ENCODE data around the gene POLR2J2. TPM values are rescaled to one million over a fixed set of nuclear protein-coding genes. Genes with fewer than 3 reads are reported as not detected.
"Not testable (repeated sequence)": the region's sequence is repeated elsewhere in the genome, so short reads cannot be mapped to it uniquely, and the experiment has no call there.

The POLR2J2 gene
- polyA plus RNA-seq, 3 donors from 2014 or later = 0.95 to 9.8 (median 3.7) TPM

DNA sequence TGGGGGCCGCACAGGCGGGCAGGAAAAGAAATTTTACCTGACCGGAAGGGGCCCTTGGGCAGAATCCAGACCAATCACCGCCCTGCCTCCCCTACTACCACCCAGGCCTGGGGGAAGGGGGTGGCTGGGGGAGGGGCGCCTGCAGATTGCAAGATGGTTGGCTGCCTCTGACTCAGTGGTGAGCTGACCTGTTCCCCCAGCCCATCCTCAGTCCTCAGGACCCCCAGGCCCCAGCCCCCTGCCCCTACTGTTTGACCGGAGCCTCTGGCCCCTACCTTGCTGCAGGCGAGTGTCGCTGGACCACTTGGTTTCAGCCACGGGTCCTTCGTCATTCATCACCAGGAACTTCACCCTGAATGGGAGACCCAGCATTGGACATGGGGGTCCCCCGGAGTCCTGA is 32.6 kb downstream of the POLR2J2 start:
- H3K4me1 Mint-ChIP-seq; H3K27ac Mint-ChIP-seq; H3K4me3 Mint-ChIP-seq; H3K36me3 Mint-ChIP-seq; DNase-seq; H3K27me3 Mint-ChIP-seq (ENCODE audit: low read depth in 3 of 3); H3K9me3 Mint-ChIP-seq: not testable (repeated sequence)

DNA sequence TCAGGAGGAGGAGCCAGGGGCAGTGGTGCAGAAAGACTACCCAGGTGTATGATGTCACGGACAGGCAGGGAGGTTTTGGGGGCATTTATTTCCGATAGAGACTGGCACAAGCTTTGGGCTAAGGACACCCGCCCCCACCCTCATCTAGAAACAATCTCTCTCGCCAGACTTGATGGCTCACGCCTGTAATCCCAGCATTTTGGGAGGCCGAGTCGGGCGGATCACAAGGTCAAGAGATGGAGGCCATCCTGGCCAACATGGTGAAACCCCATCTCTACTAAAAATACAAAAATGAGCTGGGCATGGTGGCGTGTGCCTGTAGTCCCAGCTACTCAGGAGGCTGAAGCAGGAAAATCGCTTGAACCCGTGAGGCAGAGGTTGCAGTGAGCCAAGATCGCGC is 34.5 kb downstream of the POLR2J2 start:
- not testable (repeated sequence) for H3K27me3 Mint-ChIP-seq (ENCODE audit: low read depth in 3 of 3); H3K4me3 Mint-ChIP-seq; H3K36me3 Mint-ChIP-seq; H3K27ac Mint-ChIP-seq; DNase-seq; H3K4me1 Mint-ChIP-seq; H3K9me3 Mint-ChIP-seq

DNA sequence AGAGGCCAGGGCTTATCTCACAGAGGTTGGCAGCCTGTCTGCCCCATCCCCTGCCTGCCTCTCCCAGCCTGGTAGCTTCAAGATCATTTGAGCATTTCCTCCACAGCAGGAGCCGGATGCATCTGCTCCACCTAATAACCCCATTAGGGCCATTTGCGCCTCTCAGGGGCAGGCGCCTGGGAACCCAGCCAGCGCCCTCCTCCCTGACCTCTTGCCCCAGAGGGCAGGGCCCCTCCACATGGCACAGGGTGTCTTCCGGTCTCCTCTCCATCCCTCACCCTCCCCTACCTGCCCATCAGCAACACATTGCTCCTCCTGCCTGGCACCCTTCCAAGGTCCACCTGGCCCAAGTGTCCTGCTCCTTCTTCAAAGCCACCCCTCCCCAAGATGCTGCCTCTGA is 36.1 kb downstream of the POLR2J2 start:
- not testable (repeated sequence) for H3K9me3 Mint-ChIP-seq; H3K4me1 Mint-ChIP-seq; H3K36me3 Mint-ChIP-seq; H3K4me3 Mint-ChIP-seq; DNase-seq; H3K27ac Mint-ChIP-seq; H3K27me3 Mint-ChIP-seq (ENCODE audit: low read depth in 3 of 3)

DNA sequence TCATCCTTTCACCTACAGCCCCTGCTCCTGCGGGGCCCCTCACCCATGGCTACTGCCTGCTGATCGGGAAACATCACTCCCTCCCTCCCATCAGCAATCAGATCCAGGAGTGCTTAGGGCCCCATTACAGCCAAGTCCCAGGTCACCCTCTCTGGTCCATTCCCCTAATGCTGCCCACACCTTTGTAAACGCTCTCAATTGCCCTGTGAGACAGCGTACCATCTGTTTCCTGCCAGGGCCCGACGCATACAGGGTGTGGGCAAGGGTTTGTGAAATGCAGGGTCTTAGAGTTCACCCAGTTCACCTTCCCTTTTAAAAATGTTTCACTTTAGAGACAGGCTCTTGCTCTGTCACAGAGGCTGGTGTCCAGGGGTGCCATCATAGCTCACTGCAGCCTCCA is 37.2 kb downstream of the POLR2J2 start:
- DNase-seq; H3K27me3 Mint-ChIP-seq (ENCODE audit: low read depth in 3 of 3); H3K36me3 Mint-ChIP-seq; H3K9me3 Mint-ChIP-seq; H3K27ac Mint-ChIP-seq; H3K4me3 Mint-ChIP-seq; H3K4me1 Mint-ChIP-seq: not testable (repeated sequence)

DNA sequence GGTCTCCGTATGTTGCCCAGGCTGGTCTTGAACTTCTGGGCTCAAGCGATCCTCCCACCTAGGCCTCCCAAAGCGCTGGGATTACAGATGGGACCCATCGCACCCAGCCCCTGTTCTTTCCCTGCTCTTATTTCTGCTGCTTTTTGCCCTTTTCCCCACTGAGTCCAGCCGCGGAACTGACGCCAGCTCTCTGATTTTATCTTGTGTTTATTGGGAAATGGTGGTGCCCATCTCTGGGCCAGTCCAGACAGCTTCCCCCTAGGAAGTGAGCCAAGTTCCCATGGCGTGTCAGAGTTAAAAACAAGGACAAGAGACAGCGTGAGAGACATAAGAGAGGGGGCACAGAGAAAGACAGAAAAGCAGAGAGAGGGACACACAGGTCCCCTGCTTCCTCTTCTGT is 40.8 kb downstream of the POLR2J2 start:
- not testable (repeated sequence) for H3K36me3 Mint-ChIP-seq; H3K9me3 Mint-ChIP-seq; H3K27ac Mint-ChIP-seq; DNase-seq; H3K4me1 Mint-ChIP-seq; H3K27me3 Mint-ChIP-seq (ENCODE audit: low read depth in 3 of 3); H3K4me3 Mint-ChIP-seq

DNA sequence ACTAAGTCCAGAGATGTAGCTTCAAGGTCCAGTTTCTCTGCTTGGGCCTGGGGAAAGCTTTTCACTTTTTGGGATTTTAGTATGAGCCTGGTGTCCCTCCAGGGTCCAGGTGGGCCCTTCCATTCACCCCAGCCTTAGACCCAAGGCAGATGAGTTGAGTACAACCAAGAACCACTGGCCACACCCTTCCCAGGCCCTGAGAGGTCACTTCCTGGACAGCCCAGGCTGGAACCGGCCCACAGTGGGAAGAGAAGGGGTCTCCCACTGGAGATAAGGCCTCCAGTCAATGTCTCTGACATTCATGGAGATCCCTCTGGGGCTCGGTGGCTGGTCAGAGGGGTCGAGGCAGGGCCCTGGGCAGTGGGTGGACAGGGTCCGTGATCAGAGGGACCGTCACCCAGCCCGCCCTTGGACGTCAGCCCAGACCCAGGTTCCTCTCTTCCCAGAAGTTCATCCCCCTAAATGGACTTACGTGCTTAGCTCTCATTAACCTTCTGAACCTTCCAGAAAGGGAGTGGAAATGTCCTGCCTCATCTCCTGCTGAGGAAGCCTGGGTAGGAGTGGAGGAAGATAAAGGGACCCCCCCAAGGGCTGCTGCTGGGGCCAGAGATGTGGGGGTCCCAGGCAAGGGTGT is 44.1 kb downstream of the POLR2J2 start:
- not testable (repeated sequence) for H3K36me3 Mint-ChIP-seq; DNase-seq; H3K9me3 Mint-ChIP-seq; H3K27ac Mint-ChIP-seq; H3K27me3 Mint-ChIP-seq (ENCODE audit: low read depth in 3 of 3); H3K4me1 Mint-ChIP-seq; H3K4me3 Mint-ChIP-seq

DNA sequence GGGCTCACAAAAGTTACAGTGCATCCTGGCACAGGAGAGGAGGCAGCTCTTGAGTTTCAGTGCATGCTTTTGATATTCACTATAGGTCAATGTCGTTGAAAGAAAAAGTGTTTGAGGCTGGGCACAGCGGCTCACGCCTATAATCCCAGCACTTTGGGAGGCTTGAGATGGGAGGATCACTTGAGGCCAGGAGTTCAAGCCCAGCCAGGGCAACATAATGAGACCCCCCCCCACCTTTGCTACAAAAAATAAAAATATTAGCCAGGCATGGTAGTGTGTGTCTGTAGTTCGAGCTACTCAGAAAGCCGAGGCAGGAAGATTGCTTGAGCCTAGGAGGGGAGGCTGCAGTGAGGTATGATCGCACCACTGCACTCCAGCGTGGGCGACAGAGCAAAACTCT is 53.3 kb downstream of the POLR2J2 start:
- not testable (repeated sequence) for H3K27ac Mint-ChIP-seq; H3K4me1 Mint-ChIP-seq; H3K9me3 Mint-ChIP-seq; H3K4me3 Mint-ChIP-seq; H3K36me3 Mint-ChIP-seq; DNase-seq; H3K27me3 Mint-ChIP-seq (ENCODE audit: low read depth in 3 of 3)

DNA sequence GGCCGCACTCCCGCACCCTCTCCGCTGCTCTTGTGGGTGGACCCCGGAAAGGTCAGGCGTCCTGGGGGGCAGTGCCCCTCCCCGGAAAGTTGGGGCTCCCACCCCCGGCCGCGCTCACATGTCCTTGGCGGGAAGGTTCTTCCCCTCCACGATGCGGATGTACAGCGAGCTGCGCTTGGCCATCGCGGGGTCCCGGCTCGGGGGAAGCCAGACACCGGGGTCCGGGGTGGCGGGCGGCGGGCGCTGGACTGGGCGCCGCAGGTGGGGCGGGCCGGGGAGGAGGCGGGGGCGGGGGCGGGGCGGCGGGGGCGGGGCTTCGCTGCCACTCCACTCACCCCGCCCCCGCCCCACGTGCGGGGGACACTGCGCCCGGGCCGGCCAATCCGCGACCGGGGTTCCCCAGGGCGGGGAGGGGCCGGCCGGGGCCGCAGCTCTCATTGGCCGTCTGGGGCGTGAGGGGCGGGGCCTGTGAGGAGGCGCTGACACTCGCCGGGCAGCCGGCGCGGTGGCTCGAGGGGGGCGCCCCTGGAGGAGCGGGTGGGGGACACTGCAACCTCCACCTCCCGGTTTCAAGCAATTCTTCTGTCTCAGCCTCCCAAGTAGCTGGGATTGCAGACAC is 54.8 kb downstream of the POLR2J2 start, which contains the start of gene RASA4:
Gene RASA4 (minus strand): TSS at position 250 of the 619 bp plus-strand sequence. CDS start 67 bp downstream, at position 183.
- DNase-seq = peak; percentile 39 to 46 (median 40)
- not testable (repeated sequence) for H3K36me3 Mint-ChIP-seq; H3K27me3 Mint-ChIP-seq (ENCODE audit: low read depth in 3 of 3); H3K4me1 Mint-ChIP-seq; H3K27ac Mint-ChIP-seq; H3K9me3 Mint-ChIP-seq
- peak within 1 kb of the TSS; percentile 35 to 68 (median 54) for H3K4me3 Mint-ChIP-seq

Other genes with a start within 250 kb of the POLR2J2 start
- gene ORAI2, start 238.1 kb downstream of the POLR2J2 start, polyA plus RNA-seq = 100 to 1,000 TPM in 1 of 3 donors, 10 to 100 TPM in 2; 73.5 to 125 (median 80.6) TPM
- 10 to 100 TPM; 16.2 to 25.8 (median 18.5) TPM for gene ALKBH4, start 206.8 kb downstream of the POLR2J2 start, polyA plus RNA-seq
- gene LRWD1, start 206.7 kb downstream of the POLR2J2 start, polyA plus RNA-seq = 10 to 100 TPM; 13.5 to 22.8 (median 21.5) TPM
- gene POLR2J, start 192.7 kb downstream of the POLR2J2 start, polyA plus RNA-seq = 100 to 1,000 TPM; 103 to 115 (median 115) TPM
- 1 to 10 TPM; 1.8 to 2.7 (median 2.1) TPM for gene RASA4B, start 153.9 kb downstream of the POLR2J2 start, polyA plus RNA-seq
- gene UPK3BL2, start 128.0 kb downstream of the POLR2J2 start, polyA plus RNA-seq = 1 to 10 TPM in 2 of 3 donors, under 1 TPM in 1; 0.81 to 5.2 (median 2.5) TPM
- gene SPDYE2, start 120.4 kb downstream of the POLR2J2 start, polyA plus RNA-seq = under 1 TPM in 2 of 3 donors, not detected in 1; 0.22 to 0.86 TPM
- gene POLR2J3, start 99.1 kb downstream of the POLR2J2 start, polyA plus RNA-seq = 10 to 100 TPM; 13.5 to 44.4 (median 29.4) TPM
- 1 to 10 TPM; 3.2 to 6.1 (median 5.0) TPM for gene RASA4, start 54.9 kb downstream of the POLR2J2 start, polyA plus RNA-seq
- gene UPK3BL1, start 28.9 kb downstream of the POLR2J2 start, polyA plus RNA-seq = 10 to 100 TPM; 15.8 to 38.2 (median 30.9) TPM
- not detected for gene SPDYE2B, start 21.3 kb downstream of the POLR2J2 start, polyA plus RNA-seq
- 10 to 100 TPM in 1 of 3 donors, 1 to 10 TPM in 2; 8.2 to 11.6 (median 8.3) TPM for gene FAM185A, start 77.3 kb upstream of the POLR2J2 start, polyA plus RNA-seq
- gene LRRC17, start 241.3 kb upstream of the POLR2J2 start, polyA plus RNA-seq = not detected